Right atrium auricular region (tissue), 2 donors: Measurements from ENCODE around the gene URB1. TPM values are rescaled to one million over a fixed set of nuclear protein-coding genes. Genes with fewer than 3 reads are reported as not detected.

Experiments used
- DNase-seq: peaks from one replicate; pipeline ENCODE4 v3.0.0-alpha.2; 2019; ENCODE audit warnings: low spot score
- H3K27ac ChIP-seq, 2 donors: fragments of 200-600 bp; sonication (generic); 1 replicate in 1 of 2; 2 replicates in 1 of 2; pipeline ENCODE4 v1.5.1; 2016 to 2019
- H3K27me3 ChIP-seq, 2 donors: fragments of 200-600 bp; sonication (generic); one replicate each; pipeline versions ENCODE4 v1.5.1 to v1.6.0; 2017 to 2019
- H3K36me3 ChIP-seq: fragments of 200-600 bp; sonication (generic); one replicate; pipeline ENCODE4 v1.5.1; 2016
- H3K4me1 ChIP-seq, 2 donors: fragments of 200-600 bp; sonication (generic); one replicate each; pipeline versions ENCODE4 v1.5.1 to v1.6.0; 2017 to 2019
- H3K4me3 ChIP-seq, 2 donors: fragments of 200-600 bp; sonication (generic); 1 replicate in 1 of 2; 2 replicates in 1 of 2; pipeline ENCODE4 v1.5.1; 2017 to 2019; ENCODE audit warnings: mild to moderate bottlenecking in 1 of 2, moderate library complexity in 1 of 2
- H3K9me3 ChIP-seq, 2 donors: fragments of 200-600 bp; sonication (generic); one replicate each; pipeline ENCODE4 v1.5.1; 2019
- CTCF ChIP-seq, 2 donors: fragments of 200-600 bp; sonication (generic); IDR thresholded peaks; one replicate each; pipeline ENCODE4 v1.5.1; 2019; ENCODE audit warnings: antibody characterized with exemption in 2 of 2
- total RNA-seq, 2 donors: library from RNA; depleted of rRNA; stranded (reverse); fragments of >200 nt; gene quantifications; one replicate each; pipeline ENCODE4 v1.1.0, GENCODE V29; 2016

Gene URB1
- total RNA-seq, 2 donors from 2014 or later, result 8.6 to 12.2 TPM

GRCh38 chr21:32382108-32382644, 10.6 kb downstream of the URB1 start:
- H3K4me1 ChIP-seq, result peaks cover 0 to 11% of the 10 kb centered on the region in 2 donors

GRCh38 chr21:32381571-32381970, 11.2 kb downstream of the URB1 start:
- Histone ChIP-seq H3K27me3 (no peaks in the 10 kb centered on the region), H3K36me3 (peaks cover 65% of the 10 kb centered on the region), H3K27ac (no peak overlapping the region), H3K4me1 (peaks cover 0 to 6% of the 10 kb centered on the region in 2 donors), H3K4me3 (no peak overlapping the region), H3K9me3 (no peaks in the 10 kb centered on the region)
- DNase-seq, result no peak
- TF ChIP-seq CTCF (IDR thresholded peaks at IDR 0.05), result no peak

More at GRCh38 chr21:32382108-32382644, 10.6 kb downstream of the URB1 start:
- H3K4me3 ChIP-seq, result no peak overlapping the region
- H3K9me3 ChIP-seq, result no peaks in the 10 kb centered on the region
- peaks cover 63% of the 10 kb centered on the region for H3K36me3 ChIP-seq
- no peak overlapping the region for H3K27ac ChIP-seq
- no peaks in the 10 kb centered on the region for H3K27me3 ChIP-seq
- no peak for DNase-seq
- no peak for TF ChIP-seq CTCF (IDR thresholded peaks at IDR 0.05)

GRCh38 chr21:32380940-32381339, 11.9 kb downstream of the URB1 start:
- Histone ChIP-seq H3K4me3 (no peak overlapping the region), H3K36me3 (peaks cover 69% of the 10 kb centered on the region), H3K4me1 (no peaks in the 10 kb centered on the region), H3K27me3 (no peaks in the 10 kb centered on the region), H3K27ac (no peak overlapping the region), H3K9me3 (no peaks in the 10 kb centered on the region)
- no peak for TF ChIP-seq CTCF (IDR thresholded peaks at IDR 0.05)
- no peak for DNase-seq

GRCh38 chr21:32378956-32379355, 13.9 kb downstream of the URB1 start:
- TF ChIP-seq CTCF (IDR thresholded peaks at IDR 0.05), result no peak
- Histone ChIP-seq H3K36me3 (peaks cover 77% of the 10 kb centered on the region), H3K27ac (peak overlapping the region in 1 of 2 donors; percentile 41), H3K4me3 (no peak overlapping the region), H3K4me1 (no peaks in the 10 kb centered on the region), H3K9me3 (no peaks in the 10 kb centered on the region), H3K27me3 (no peaks in the 10 kb centered on the region)
- no peak for DNase-seq

- Histone ChIP-seq H3K4me3 (no peak overlapping the region), H3K27me3 (no peaks in the 10 kb centered on the region), H3K4me1 (peaks cover 0 to 1% of the 10 kb centered on the region in 2 donors), H3K36me3 (peaks cover 67% of the 10 kb centered on the region), H3K9me3 (no peaks in the 10 kb centered on the region), H3K27ac (peak overlapping the region in 1 of 2 donors; percentile 41)
- TF ChIP-seq CTCF (IDR thresholded peaks at IDR 0.05), result no peak
- DNase-seq, result no peak
Observed at GRCh38 chr21:32377991-32378390, 14.8 kb downstream of the URB1 start.

- peaks cover 63% of the 10 kb centered on the region for H3K36me3 ChIP-seq
- H3K27me3 ChIP-seq, result no peaks in the 10 kb centered on the region
- H3K9me3 ChIP-seq, result no peaks in the 10 kb centered on the region
- peaks cover 0 to 6% of the 10 kb centered on the region in 2 donors for H3K4me1 ChIP-seq
- no peak overlapping the region for H3K4me3 ChIP-seq
- no peak overlapping the region for H3K27ac ChIP-seq
- no peak for DNase-seq
- no peak for TF ChIP-seq CTCF (IDR thresholded peaks at IDR 0.05)
Observed at GRCh38 chr21:32377506-32377905, 15.3 kb downstream of the URB1 start.
